Measurements from ENCODE around the gene NOL4L.

Gene NOL4L

DNA sequence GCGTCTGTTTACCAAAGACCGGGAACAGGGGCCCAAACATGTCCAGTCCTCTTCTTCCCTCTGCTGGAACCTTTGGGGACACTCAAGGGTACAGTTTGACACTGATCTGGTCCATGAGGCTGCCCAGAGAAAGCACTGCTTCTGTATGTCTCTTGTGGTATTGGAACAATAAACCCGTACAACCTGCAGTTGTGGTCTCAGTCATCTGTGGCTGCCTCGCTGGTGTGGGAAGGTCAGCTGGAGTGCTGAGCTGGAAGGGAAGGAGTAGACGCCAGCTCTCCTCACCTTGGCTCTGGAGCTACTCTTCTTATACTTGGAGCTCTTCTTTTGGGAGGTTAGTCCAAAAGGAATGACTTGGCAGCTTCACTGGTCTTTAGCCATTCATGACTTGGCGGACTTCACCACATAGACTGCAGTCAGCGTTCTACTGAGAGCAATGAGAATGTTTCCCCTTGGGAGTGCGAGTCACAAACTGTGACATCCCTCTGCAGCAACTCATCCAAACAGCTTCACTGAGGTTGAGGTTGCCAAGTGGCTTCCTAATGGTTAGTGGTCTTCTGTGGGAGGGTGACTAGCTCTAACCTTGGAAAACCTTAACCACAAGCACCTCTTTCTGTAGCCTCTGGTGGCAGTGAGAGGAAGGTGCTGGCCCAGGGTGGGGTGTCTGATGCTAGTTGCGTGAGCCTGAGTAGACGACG, 145.9 kb downstream of the NOL4L start (continued):
- no peak for TF ChIP-seq BACH2 (CRISPR knock-in tag; IDR thresholded peaks at IDR 0.05; ENCODE audit: borderline replicate concordance)
- TF ChIP-seq ZNF70 (CRISPR knock-in tag; IDR thresholded peaks at IDR 0.05): no peak
- TF ChIP-seq POU6F1 (CRISPR knock-in tag; IDR thresholded peaks at IDR 0.05; ENCODE audit: borderline replicate concordance, low read depth): no peak

DNA sequence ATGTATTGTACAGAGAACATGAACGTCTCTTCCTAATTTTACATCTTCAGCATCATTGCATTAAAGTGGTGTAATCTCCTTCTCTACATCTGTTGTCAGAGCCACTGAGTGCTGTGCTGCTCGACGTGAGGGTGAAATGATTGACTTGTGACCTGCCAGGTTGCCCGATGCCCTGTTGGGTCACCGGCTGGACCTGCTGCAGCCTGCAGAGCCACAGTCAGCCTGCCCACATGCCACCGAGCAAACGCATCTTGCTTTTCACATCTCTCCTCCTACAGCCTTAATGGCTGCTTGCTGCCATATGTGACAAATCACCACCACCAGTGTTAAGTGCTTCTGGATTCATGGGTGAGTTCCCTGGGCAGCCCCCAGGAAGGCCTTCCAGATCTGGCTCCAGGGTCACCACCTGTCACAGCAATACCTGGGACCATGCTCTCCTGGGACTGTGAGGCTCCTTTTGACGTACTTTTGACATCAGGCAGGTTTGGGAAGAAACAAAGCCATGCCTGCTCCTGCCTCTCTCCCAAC, 146.7 kb downstream of the NOL4L start:
- TF ChIP-seq GLIS3 (CRISPR knock-in tag; IDR thresholded peaks at IDR 0.05) (no peak), TOX (CRISPR knock-in tag; IDR thresholded peaks at IDR 0.05; ENCODE audit: borderline replicate concordance) (no peak), ZNF565 (CRISPR knock-in tag; conservative IDR thresholded peaks at IDR 0.05; ENCODE audit: low read depth) (no peak), ISL1 (CRISPR knock-in tag; IDR thresholded peaks at IDR 0.05) (no peak), RARB (CRISPR knock-in tag; IDR thresholded peaks at IDR 0.05) (no peak), PPARA (CRISPR knock-in tag; IDR thresholded peaks at IDR 0.05; ENCODE audit: borderline replicate concordance) (no peak), ARNTL (CRISPR knock-in tag; IDR thresholded peaks at IDR 0.05; ENCODE audit: borderline replicate concordance, low read depth) (no peak), ZFP30 (CRISPR knock-in tag; IDR thresholded peaks at IDR 0.05) (no peak), ZFP3 (CRISPR knock-in tag; IDR thresholded peaks at IDR 0.05) (no peak), CREB5 (CRISPR knock-in tag; IDR thresholded peaks at IDR 0.05; ENCODE audit: low read depth) (no peak)
- ATAC-seq: no peak

- ATAC-seq: no peak
- no peak for TF ChIP-seq CREB5 (CRISPR knock-in tag; IDR thresholded peaks at IDR 0.05; ENCODE audit: low read depth)
Observed at GRCh38 chr20:32437391-32438074, 147.6 kb downstream of the NOL4L start.

DNA sequence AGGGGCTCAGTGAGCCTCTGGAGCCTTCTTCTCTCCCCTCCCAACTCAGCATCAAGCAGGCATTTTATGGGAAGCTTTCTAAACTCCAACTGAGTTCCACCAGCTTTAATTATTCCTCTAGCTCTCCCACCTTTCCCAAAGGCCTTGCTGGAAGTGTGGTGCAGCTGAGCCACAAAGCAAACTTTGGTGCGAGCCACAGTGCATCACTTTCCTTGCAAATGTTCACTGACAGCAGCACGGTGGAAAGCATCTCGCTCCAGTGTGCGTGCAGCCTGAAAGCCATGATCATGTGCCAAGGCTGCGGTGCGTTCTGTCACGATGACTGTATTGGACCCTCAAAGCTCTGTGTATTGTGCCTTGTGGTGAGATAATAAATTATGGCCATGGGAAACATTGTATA, 148.2 kb downstream of the NOL4L start:
- no peak for TF ChIP-seq ZFP30 (CRISPR knock-in tag; IDR thresholded peaks at IDR 0.05)
- no peak for TF ChIP-seq ESRRG (CRISPR knock-in tag; IDR thresholded peaks at IDR 0.05)
- no peak for TF ChIP-seq BACH2 (CRISPR knock-in tag; IDR thresholded peaks at IDR 0.05; ENCODE audit: borderline replicate concordance)
- TF ChIP-seq SNAI2 (CRISPR knock-in tag; IDR thresholded peaks at IDR 0.05): no peak
- no peak for TF ChIP-seq ZFP3 (CRISPR knock-in tag; IDR thresholded peaks at IDR 0.05)
- no peak for TF ChIP-seq TSHZ2 (CRISPR knock-in tag; IDR thresholded peaks at IDR 0.05)
- no peak for TF ChIP-seq ZNF70 (CRISPR knock-in tag; IDR thresholded peaks at IDR 0.05)
- no peak for TF ChIP-seq ISL1 (CRISPR knock-in tag; IDR thresholded peaks at IDR 0.05)
- no peak for TF ChIP-seq ZNF565 (CRISPR knock-in tag; conservative IDR thresholded peaks at IDR 0.05; ENCODE audit: low read depth)
- no peak for TF ChIP-seq CSRNP3 (CRISPR knock-in tag; IDR thresholded peaks at IDR 0.05)
- TF ChIP-seq OSR1 (CRISPR knock-in tag; IDR thresholded peaks at IDR 0.05): no peak
- no peak for TF ChIP-seq GLIS3 (CRISPR knock-in tag; IDR thresholded peaks at IDR 0.05)
- no peak for TF ChIP-seq POU6F1 (CRISPR knock-in tag; IDR thresholded peaks at IDR 0.05; ENCODE audit: borderline replicate concordance, low read depth)
- TF ChIP-seq PATZ1 (CRISPR knock-in tag; IDR thresholded peaks at IDR 0.05; ENCODE audit: borderline replicate concordance): no peak
- no peak for TF ChIP-seq ARNTL (CRISPR knock-in tag; IDR thresholded peaks at IDR 0.05; ENCODE audit: borderline replicate concordance, low read depth)
- no peak for TF ChIP-seq TOX (CRISPR knock-in tag; IDR thresholded peaks at IDR 0.05; ENCODE audit: borderline replicate concordance)
- TF ChIP-seq ZNF8 (CRISPR knock-in tag; IDR thresholded peaks at IDR 0.05): no peak
- no peak for TF ChIP-seq RARB (CRISPR knock-in tag; IDR thresholded peaks at IDR 0.05)
- ATAC-seq: no peak

Measured in SK-N-SH treated with all-trans-retinoic acid at 6 μM for 48 hours (cell line).